ENCODE results near the gene RTL10.
"Not testable (repeated sequence)": the region's sequence is repeated elsewhere in the genome, so short reads cannot be mapped to it uniquely, and the experiment has no call there.

The RTL10 gene

DNA sequence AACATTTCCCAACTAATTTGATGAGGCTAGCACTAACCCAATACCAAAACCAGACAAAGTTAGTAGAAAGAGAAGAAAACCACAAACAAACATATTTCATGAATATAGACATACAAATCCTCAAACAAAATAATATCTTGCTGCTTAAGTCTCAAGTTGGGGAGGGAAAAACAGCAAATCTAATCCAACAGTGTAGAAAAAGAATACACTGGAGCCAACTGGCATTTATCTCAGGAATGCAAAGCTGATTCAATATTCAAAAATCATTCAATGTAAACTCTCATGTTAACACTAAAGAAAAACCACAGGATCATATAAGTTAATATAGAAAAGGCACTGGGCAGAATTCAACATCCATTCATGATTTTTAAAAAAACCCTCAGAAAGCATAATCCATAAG, 18.2 kb downstream of the RTL10 start:
- H3K27ac ChIP-seq, result no peak overlapping the region
- TF ChIP-seq, protein P1, sequence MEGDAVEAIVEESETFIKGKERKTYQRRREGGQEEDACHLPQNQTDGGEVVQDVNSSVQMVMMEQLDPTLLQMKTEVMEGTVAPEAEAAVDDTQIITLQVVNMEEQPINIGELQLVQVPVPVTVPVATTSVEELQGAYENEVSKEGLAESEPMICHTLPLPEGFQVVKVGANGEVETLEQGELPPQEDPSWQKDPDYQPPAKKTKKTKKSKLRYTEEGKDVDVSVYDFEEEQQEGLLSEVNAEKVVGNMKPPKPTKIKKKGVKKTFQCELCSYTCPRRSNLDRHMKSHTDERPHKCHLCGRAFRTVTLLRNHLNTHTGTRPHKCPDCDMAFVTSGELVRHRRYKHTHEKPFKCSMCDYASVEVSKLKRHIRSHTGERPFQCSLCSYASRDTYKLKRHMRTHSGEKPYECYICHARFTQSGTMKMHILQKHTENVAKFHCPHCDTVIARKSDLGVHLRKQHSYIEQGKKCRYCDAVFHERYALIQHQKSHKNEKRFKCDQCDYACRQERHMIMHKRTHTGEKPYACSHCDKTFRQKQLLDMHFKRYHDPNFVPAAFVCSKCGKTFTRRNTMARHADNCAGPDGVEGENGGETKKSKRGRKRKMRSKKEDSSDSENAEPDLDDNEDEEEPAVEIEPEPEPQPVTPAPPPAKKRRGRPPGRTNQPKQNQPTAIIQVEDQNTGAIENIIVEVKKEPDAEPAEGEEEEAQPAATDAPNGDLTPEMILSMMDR (IDR thresholded peaks at IDR 0.05; ENCODE audit: low read depth, low read length, missing control alignments), result no peak
- no peaks in the 10 kb centered on the region for H3K27me3 ChIP-seq (replicated peaks)
- in situ Hi-C loops (cut with HindIII; ENCODE audit: low pct_ligation_motif_present, low sequenced_read_pairs), result no loop called here
- DNase-seq, result no peak
- no peak overlapping the region for H3K4me3 ChIP-seq (ENCODE audit: low read depth, low read length)
- no peaks in the 10 kb centered on the region for H3K36me3 ChIP-seq (replicated peaks)

DNA sequence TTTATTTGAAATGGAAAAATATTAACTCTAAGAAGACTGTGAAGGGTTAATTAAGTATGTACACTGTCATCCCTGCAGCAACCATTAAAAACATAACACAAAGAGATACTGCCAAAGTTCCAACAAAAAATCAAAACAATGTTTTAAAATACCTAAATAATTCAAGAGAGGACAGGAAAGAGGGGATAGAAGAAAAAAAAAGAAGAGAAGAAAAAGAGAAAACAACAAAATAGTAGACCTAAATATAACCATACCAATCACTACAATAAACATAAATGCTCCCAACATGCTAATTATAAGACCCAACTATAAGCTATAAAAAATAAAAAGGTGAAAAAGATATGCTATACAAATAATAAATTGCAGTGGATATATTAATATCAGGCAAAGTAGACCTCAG, 20.1 kb downstream of the RTL10 start:
- Histone ChIP-seq H3K4me3 (ENCODE audit: low read depth, low read length) (no peak overlapping the region), H3K36me3 (replicated peaks) (no peaks in the 10 kb centered on the region), H3K27me3 (replicated peaks) (no peaks in the 10 kb centered on the region), H3K27ac (no peak overlapping the region)
- in situ Hi-C loops (cut with HindIII; ENCODE audit: low pct_ligation_motif_present, low sequenced_read_pairs), result no loop called here
- DNase-seq, result no peak
- TF ChIP-seq, protein P1 (IDR thresholded peaks at IDR 0.05; ENCODE audit: low read depth, low read length, missing control alignments), result no peak

DNA sequence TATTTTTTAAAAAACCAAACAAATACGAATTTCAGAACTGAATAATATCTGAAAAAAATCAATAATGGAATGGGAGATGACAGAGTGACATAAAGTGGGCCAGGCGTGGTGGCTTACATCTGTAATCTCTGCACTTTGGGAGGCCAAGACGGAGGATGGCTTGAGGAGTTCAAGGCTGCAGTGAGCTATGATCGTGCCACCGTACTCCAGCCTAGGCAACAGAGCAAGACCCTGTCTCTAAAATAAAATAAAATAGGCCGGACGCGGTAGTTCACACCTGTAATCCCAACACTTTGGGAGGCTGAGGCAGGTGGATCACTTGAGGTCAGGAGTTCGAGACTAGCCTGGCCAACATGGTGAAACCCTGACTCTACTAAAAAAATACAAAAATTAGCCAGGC, 21.3 kb downstream of the RTL10 start:
- in situ Hi-C loops (cut with HindIII; ENCODE audit: low pct_ligation_motif_present, low sequenced_read_pairs); DNase-seq; H3K36me3 ChIP-seq (replicated peaks); H3K27me3 ChIP-seq (replicated peaks); H3K27ac ChIP-seq; H3K4me3 ChIP-seq (ENCODE audit: low read depth, low read length): not testable (repeated sequence)

DNA sequence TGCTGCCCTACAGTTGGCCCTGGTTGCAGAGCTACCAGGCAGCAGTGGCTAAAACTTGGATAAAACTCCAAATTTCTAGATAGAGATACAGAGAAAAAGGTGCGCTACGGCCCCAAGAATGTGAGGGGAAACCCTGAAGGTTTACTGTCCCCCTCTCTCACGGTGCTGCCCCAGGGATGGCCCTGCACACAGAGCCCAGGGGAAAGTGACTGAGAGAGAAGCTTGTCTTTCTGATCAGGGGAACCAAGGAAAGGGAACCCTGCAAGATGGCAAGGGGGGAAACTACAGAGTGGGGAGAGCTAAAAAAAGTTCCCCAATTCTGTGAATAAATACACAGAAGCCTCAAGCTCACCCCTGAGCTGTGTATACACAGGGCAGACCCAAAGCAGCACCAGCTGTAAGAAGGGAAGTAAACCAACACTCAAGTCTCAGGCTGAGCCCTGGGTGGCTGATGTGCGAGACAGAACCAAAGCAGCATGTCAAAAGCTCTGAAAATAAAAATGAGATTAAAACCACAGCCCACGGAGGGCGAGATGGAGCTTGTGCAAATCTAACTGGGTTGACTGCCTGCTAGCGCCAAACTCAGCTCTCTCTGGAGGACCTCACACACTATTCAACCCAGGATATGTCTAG, 22.1 kb downstream of the RTL10 start:
- Histone ChIP-seq H3K4me3 (ENCODE audit: low read depth, low read length) (no peak overlapping the region), H3K36me3 (replicated peaks) (no peaks in the 10 kb centered on the region), H3K27me3 (replicated peaks) (no peaks in the 10 kb centered on the region), H3K27ac (no peak overlapping the region)
- TF ChIP-seq, protein P1 (IDR thresholded peaks at IDR 0.05; ENCODE audit: low read depth, low read length, missing control alignments), result no peak
- in situ Hi-C loops (cut with HindIII; ENCODE audit: low pct_ligation_motif_present, low sequenced_read_pairs), result no loop called here
- no peak for DNase-seq

DNA sequence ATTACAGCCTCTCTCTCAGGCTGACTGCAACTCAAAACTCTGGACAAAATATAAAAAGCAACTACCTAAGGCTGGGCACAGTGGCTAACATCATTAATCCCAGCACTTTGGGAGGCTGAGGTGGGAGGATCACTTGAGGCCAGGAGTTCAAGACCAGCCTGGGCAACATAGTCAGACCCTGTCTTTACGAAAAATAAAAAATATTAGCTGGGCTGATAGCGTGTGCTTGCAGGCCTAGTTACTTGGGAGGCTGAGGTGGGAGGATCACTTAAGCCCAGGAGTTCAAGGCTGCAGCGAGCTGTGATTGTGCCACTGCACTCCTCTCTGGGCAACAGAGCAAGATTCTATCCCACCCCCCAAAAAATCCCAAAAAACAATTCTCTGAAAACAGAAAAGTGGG, 22.7 kb downstream of the RTL10 start:
- H3K27ac ChIP-seq; H3K27me3 ChIP-seq (replicated peaks); H3K36me3 ChIP-seq (replicated peaks); H3K4me3 ChIP-seq (ENCODE audit: low read depth, low read length); DNase-seq; in situ Hi-C loops (cut with HindIII; ENCODE audit: low pct_ligation_motif_present, low sequenced_read_pairs): not testable (repeated sequence)

DNA sequence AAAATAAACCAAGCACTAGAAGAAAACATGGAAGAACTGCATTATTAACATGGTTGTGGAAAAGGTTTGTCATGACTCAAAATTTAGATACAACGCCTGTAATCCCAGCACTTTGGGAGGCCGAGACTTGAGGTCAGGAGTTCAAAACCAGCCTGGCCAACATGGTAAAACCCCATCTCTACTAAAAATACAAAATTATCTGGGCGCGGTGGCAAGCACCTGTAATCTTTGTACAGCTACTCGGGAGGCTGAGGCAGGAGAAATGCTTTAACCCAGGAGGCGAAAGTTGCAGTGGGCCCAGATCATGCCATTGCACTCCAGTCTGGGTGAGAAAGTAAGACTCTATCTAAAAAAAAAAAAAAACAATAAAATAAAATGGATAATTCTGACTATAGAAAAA, 23.7 kb downstream of the RTL10 start:
- H3K4me3 ChIP-seq (ENCODE audit: low read depth, low read length), result no peak overlapping the region
- no peak for DNase-seq
- in situ Hi-C loops (cut with HindIII; ENCODE audit: low pct_ligation_motif_present, low sequenced_read_pairs), result no loop called here
- H3K36me3 ChIP-seq (replicated peaks), result no peaks in the 10 kb centered on the region
- no peak overlapping the region for H3K27ac ChIP-seq
- TF ChIP-seq, protein P1 (IDR thresholded peaks at IDR 0.05; ENCODE audit: low read depth, low read length, missing control alignments), result no peak
- H3K27me3 ChIP-seq (replicated peaks), result no peaks in the 10 kb centered on the region

DNA sequence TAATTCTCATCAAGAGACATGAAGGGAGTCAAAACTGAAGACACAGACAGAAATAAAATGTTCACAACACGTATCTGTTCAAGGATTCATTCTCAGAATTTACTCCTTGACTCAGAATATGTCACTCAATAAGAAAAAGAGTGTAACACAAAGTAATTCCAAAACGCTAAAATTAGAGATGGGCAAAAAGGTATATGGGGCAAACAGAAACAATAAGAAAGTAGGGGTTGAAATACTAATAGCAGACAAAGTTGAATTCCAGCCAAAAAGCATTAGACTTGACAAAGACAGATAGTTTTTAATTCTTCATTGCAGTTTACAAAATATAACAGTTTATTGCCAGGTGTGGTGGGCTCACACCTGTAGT, 26.7 kb downstream of the RTL10 start:
- H3K27me3 ChIP-seq (replicated peaks), result no peaks in the 10 kb centered on the region
- in situ Hi-C loops (cut with HindIII; ENCODE audit: low pct_ligation_motif_present, low sequenced_read_pairs), result no loop called here
- H3K4me3 ChIP-seq (ENCODE audit: low read depth, low read length), result no peak overlapping the region
- H3K27ac ChIP-seq, result no peak overlapping the region
- no peaks in the 10 kb centered on the region for H3K36me3 ChIP-seq (replicated peaks)
- no peak for DNase-seq
- TF ChIP-seq, protein P1 (IDR thresholded peaks at IDR 0.05; ENCODE audit: low read depth, low read length, missing control alignments), result no peak

All from brain microvascular endothelial cell (primary cell).